ENCODE data around the gene DEK. TPM values are rescaled to one million over a fixed set of nuclear protein-coding genes. Genes with fewer than 3 reads are reported as not detected.

DEK gene
- total RNA-seq, 6 experiments from 2014 or later = 17.8 to 49.2 (median 27.1) TPM

DNA sequence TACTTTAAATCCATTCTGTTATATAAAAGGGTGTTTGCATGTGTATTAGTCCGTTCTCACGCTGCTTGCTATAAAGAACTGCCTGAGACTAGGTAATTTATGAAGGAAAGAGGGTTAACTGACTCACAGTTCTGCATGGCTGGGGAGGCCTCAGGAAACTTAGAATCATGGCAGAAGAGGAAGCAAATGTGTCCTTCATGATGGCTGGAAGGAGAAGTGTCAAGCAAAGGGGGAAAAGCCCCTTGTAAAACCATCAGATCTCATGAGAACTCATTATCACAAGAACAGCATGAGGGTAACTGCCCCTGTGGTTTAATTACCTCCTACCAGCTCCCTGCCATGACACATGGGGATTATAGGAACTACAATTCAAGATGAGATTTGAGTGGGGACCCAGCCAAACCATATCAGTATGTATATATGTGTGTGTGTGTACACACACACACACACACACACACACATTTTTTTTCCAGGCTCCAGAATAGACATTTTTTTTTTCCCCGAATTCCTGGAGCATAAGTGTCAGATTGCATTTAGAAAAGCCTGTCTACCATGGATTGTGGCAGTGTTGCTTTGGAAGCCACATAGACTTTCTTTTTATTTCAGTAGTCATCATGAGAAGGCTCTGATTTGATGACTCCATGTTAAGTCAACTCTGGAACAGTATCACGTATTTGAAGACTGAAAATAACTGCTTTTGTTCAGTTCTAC lies 77.6 kb downstream of the DEK start:
- Histone ChIP-seq H3K27me3 (no peaks in the 10 kb centered on the region), H3K9me3 (no peaks in the 10 kb centered on the region), H3K4me3 (no peak overlapping the region), H3K4me1 (peaks cover 0 to 6% (median 0%) of the 10 kb centered on the region in 4 donors), H3K36me3 (peaks cover 0 to 7% (median 0%) of the 10 kb centered on the region in 4 donors), H3K27ac (peak overlapping the region in 1 of 3 donors; percentile 15)
- intact Hi-C loops (cut with DNase I) = no loop called here
- ATAC-seq (peak in 1 of 4 donors; percentile 26), DNase-seq (no peak)
- TF ChIP-seq, protein P1, sequence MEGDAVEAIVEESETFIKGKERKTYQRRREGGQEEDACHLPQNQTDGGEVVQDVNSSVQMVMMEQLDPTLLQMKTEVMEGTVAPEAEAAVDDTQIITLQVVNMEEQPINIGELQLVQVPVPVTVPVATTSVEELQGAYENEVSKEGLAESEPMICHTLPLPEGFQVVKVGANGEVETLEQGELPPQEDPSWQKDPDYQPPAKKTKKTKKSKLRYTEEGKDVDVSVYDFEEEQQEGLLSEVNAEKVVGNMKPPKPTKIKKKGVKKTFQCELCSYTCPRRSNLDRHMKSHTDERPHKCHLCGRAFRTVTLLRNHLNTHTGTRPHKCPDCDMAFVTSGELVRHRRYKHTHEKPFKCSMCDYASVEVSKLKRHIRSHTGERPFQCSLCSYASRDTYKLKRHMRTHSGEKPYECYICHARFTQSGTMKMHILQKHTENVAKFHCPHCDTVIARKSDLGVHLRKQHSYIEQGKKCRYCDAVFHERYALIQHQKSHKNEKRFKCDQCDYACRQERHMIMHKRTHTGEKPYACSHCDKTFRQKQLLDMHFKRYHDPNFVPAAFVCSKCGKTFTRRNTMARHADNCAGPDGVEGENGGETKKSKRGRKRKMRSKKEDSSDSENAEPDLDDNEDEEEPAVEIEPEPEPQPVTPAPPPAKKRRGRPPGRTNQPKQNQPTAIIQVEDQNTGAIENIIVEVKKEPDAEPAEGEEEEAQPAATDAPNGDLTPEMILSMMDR (IDR thresholded peaks at IDR 0.05) = no peak
- TF ChIP-seq POLR2A (IDR thresholded peaks at IDR 0.05) = no peak
- 89% methylated on average over 4 of the region's 4 CpGs for WGBS (ENCODE audit: insufficient coverage, low coverage, low lambda C conversion rate, missing lambda C conversion rate)

DNA sequence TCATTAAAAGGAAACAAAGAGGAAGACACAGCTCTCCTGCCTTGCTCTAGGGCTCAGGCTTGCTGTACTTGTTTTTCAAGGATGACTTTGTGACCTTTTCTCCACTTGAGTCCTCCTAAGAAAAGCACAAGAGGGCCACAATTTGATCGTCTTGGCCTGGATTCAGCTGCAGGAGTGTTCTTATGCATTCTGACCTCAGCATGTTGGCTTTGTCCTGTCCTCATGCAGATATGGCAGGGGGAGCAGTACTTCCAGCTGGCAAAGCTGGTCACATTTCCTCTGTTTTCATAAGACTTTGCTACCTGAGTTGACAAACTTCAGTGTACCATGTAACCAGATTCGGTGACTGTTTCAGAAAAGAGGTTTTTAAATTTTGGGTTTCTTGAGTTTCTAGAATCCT lies 78.3 kb downstream of the DEK start:
- no peak overlapping the region for H3K4me3 ChIP-seq
- intact Hi-C loops (cut with DNase I) = no loop called here
- ATAC-seq = peak; percentile 37 to 87 (median 74)
- peaks cover 0 to 6% (median 0%) of the 10 kb centered on the region in 4 donors for H3K4me1 ChIP-seq
- peaks cover 0 to under 1% (median 0%) of the 10 kb centered on the region in 4 donors for H3K36me3 ChIP-seq
- peak in 1 of 3 donors; percentile 55 for DNase-seq
- peak overlapping the region in 1 of 3 donors; percentile 15 for H3K27ac ChIP-seq
- no peak for TF ChIP-seq POLR2A (IDR thresholded peaks at IDR 0.05)
- TF ChIP-seq, protein P1 (IDR thresholded peaks at IDR 0.05) = no peak
- no peaks in the 10 kb centered on the region for H3K9me3 ChIP-seq
- H3K27me3 ChIP-seq = no peaks in the 10 kb centered on the region
- 14% methylated on average over 1 of the region's 2 CpGs for WGBS (ENCODE audit: insufficient coverage, low coverage, low lambda C conversion rate, missing lambda C conversion rate)

DNA sequence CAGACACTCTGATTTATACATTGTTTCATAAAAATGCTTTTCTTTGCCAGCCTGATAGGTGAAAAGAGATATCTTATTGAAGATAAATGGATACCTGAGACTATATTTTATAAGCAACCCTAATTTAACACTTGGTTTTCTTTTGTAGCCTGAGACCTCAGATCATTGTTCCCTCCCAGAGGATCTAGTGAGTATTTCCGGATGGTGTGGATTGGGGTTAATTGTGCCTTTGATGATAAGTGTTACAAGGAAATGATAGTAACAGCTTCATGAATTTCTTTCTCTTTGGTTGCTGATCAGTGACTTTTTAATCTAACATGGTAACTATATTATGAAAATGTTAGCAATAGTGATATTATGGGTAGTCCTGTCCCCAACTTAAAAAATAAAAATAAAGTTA lies 78.7 kb downstream of the DEK start:
- H3K36me3 ChIP-seq = no peaks in the 10 kb centered on the region
- WGBS (ENCODE audit: insufficient coverage, low coverage, low lambda C conversion rate, missing lambda C conversion rate) = 62% methylated on average over 1 of the region's 1 CpG
- H3K27ac ChIP-seq = peak overlapping the region in 1 of 3 donors; percentile 15
- no peak overlapping the region for H3K4me3 ChIP-seq
- peaks cover 0 to 6% (median 0%) of the 10 kb centered on the region in 4 donors for H3K4me1 ChIP-seq
- H3K27me3 ChIP-seq = no peaks in the 10 kb centered on the region
- intact Hi-C loops (cut with DNase I) = no loop called here
- no peak for TF ChIP-seq POLR2A (IDR thresholded peaks at IDR 0.05)
- TF ChIP-seq, protein P1 (IDR thresholded peaks at IDR 0.05) = no peak
- DNase-seq = no peak
- H3K9me3 ChIP-seq = no peaks in the 10 kb centered on the region
- no peak for ATAC-seq

DNA sequence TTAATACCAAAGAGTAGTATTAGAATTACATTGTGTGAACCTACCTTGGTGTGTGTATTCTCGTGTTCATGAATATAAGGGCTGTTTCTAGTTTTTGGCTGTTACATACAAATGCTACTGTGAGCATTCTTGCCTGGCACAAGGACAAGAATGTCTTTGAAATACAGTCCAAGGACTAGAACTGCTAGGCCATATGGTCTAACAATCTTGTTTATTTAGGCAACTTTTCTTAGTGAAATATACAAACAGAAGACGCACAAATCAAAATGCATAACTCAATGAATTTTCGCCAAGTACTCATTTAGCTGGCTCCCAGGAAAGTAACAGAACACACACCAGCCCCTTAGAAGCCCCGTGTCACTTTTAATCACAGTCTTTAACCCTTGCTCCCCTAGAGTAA lies 80.6 kb downstream of the DEK start:
- Histone ChIP-seq H3K4me3 (no peak overlapping the region), H3K4me1 (peaks cover 0 to 6% (median 0%) of the 10 kb centered on the region in 4 donors), H3K9me3 (no peaks in the 10 kb centered on the region), H3K36me3 (no peaks in the 10 kb centered on the region), H3K27ac (no peak overlapping the region), H3K27me3 (no peaks in the 10 kb centered on the region)
- ATAC-seq (no peak), DNase-seq (no peak)
- WGBS (ENCODE audit: insufficient coverage, low coverage, low lambda C conversion rate, missing lambda C conversion rate) = 66% methylated on average over 4 of the region's 4 CpGs
- intact Hi-C loops (cut with DNase I) = no loop called here
- TF ChIP-seq, protein P1 (IDR thresholded peaks at IDR 0.05) = no peak
- TF ChIP-seq POLR2A (IDR thresholded peaks at IDR 0.05) = no peak
